Measurements from ENCODE around the gene LCTL.
"Not testable (repeated sequence)": the region's sequence is repeated elsewhere in the genome, so short reads cannot be mapped to it uniquely, and the experiment has no call there.

Gene LCTL

DNA sequence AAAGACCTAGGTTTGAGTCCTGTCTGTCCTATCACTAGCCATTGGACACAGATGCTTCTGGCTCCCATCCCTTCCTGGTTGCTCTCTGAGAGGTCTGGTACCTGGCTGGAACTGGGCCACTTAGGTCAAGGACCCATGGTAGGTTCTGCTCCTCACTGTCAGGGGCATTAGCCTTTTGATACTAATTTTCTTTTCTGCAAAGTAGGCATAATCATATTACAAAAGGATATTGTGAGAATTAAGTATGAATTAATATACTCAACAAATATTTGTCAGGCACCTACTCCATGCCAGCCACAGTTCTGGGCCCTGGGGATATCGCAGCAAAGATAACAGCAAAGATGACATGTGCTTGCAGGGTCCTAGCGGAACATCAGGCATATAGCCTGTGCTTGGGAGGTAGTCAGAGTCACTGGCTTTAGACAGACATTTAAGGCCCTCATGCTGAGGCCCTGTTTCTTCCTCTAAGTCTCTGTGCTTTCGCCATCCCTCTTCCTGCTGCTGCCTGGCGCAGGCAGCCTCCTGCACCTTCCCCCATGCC is 25.6 kb upstream of the LCTL start:
- DNase-seq (ENCODE audit: low read depth in 3 of 3), result no peak

GRCh38 chr15:66590435-66590834 is 24.6 kb upstream of the LCTL start:
- DNase-seq (ENCODE audit: low read depth in 3 of 3), result no peak

- not testable (repeated sequence) for DNase-seq (ENCODE audit: low read depth in 3 of 3)
These were observed 23.6 kb upstream of the LCTL start for GRCh38 chr15:66589429-66589828.

DNA sequence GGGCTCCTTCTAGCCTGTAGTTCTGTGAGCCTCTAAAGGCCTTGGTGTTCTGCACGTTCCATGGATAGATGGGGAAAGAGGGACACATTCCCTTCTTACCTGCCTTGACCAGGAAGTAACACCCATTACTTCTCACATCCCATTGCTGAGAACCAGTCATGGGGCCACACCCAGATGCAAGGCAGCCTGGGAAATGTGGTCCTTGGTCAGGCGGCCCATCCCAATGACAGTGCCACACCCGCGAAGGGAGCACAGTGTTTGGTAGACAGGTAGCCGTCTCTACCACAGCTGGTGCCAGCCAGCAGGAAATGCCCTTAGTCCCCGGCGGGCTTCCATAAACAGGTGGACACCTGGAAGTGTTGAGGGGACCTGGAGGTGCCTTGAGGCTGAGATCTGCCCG is 23.2 kb upstream of the LCTL start:
- no peak for DNase-seq (ENCODE audit: low read depth in 3 of 3)

GRCh38 chr15:66588537-66588936 is 22.7 kb upstream of the LCTL start:
- DNase-seq (ENCODE audit: low read depth in 3 of 3), result no peak

DNA sequence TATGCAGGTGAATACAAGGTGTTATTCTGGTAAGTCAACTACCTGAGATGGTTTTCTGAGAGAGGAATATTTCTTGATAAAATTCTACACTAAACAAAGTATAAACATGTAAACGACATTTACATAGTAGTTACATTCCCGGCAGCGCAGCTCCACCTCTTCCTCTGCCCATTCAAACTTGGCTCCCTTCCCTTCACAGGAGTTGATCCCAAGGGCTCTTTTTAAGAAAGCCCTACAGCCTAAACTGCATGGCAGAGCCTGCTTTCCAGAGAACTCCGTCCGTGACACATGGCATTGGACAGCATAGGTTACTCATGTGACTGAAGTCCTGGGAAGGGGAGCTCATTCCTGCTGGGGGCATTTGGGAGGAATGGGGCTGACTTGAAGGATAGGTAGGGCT is 22.0 kb upstream of the LCTL start:
- no peak for DNase-seq (ENCODE audit: low read depth in 3 of 3)

DNA sequence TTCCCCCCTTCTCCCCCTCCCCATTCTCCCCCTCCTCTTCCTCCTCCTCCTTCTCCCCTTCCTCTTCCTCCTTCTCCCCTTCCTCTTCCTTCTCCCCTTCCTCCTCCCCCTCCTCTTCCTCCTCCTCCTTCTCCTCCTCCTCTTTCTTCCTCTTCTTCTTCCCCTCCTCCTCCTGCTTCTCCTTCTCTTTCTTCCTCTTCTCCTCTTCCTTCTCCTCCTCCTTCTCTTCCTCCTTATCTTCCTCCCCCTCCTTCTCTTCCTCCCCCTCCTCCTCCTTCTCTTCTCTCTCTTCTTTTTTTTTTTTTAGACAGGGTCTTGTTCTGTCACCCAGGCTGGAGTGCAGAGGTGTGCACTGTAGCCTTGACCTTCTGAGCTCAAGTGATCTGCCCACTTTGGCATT is 21.2 kb upstream of the LCTL start:
- DNase-seq (ENCODE audit: low read depth in 3 of 3), result no peak

- no peak for DNase-seq (ENCODE audit: low read depth in 3 of 3)
These were observed 20.6 kb upstream of the LCTL start for GRCh38 chr15:66586155-66586976.

DNA sequence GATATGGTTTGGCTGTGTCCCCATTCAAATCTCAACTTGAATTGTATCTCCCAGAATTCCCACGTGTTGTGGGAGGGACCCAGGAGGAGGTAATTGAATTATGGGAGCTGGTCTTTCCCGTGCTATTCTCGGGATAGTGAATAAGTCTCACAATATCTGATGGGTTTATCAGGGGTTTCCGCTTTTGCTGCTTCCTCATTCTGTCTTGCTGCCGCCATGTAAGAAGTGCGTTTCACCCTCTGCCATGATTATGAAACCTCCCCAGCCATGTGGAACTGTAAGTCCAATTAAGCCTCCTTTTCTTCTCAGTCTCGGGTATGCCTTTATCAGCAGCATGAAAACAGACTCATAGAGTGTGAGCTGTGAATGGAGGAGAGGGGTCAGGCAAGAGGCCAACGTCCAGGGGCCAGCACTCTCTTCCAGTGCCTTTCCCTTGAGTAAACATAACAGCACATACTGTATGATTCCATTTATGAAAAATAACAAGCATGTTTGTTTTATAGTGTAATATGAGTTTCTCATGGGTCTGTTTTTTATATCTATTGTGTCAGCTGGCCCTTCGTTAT is 16.3 kb upstream of the LCTL start:
- no peak for DNase-seq (ENCODE audit: low read depth in 3 of 3)

DNA sequence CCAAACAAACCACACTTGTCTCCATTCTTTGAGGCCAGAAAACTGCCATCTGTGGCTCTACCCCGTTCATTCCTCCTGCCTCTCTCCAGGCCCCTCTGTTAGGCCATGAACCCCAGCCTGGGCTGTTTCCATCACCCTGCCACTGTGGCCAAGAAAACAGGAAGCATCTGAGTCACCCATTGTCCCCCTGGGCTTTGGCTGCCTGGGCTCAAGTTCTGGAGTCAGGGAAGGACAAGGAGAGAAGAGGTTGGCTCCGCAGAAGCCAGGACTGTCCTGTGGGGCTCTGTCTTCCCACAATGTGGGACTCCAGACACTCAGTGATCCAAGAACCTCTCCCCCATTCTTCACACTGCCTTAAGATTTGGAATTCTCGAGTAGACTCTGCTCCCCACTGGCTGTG is 14.8 kb upstream of the LCTL start:
- DNase-seq (ENCODE audit: low read depth in 3 of 3), result no peak

DNA sequence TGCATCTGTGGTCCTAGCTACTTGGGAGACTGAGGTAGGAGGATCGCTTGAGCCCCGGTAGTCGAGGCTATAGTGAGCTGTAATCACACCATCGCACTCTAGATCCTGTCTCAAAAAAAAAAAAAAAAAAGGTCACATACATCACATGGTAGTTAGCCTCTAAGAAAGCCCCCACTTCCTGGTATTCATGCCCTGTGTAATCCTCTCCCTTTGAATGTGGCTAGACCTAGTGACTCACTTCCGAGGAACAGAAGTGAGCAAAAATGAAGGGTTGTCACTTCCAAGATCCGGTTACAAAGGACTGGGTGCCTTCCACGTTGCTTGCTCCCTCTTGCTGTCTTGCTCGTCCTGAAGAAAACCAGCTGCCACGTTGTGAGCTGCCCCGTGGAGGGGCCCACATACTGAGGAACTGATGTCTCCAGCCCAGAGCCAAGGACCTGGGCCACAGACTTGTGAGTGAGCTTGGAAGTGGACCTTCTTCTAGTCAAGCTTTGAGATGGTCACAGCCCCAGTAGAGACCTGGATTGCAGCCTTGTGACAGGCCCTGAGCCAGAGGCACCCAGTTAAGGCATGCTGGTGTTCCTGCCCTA is 12.6 kb upstream of the LCTL start:
- DNase-seq (ENCODE audit: low read depth in 3 of 3), result no peak

DNA sequence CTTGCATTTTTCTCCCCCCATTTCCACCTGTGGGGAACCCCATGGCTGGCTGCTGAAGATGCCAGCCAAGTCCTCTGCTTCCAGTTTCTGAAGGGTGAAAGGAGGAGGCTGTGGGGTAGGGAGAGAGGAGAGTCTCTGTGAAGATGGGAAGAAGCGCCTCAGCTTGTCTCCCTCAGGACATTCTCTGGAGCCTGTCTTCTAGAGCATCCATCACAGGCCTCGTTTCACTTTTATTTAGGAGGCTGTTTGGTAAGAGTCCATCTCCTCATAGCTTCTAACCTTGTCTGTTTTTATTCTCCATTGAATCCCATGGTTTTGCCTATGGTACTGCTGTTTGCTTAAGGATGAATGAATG is 8.8 kb upstream of the LCTL start:
- no peak for DNase-seq (ENCODE audit: low read depth in 3 of 3)

- no peak for DNase-seq (ENCODE audit: low read depth in 3 of 3)
These were observed 8.2 kb upstream of the LCTL start for GRCh38 chr15:66573719-66574595.

GRCh38 chr15:66573348-66573718 is 7.5 kb upstream of the LCTL start:
- no peak for DNase-seq (ENCODE audit: low read depth in 3 of 3)

GRCh38 chr15:66572146-66572545 is 6.3 kb upstream of the LCTL start:
- DNase-seq (ENCODE audit: low read depth in 3 of 3), result no peak

DNA sequence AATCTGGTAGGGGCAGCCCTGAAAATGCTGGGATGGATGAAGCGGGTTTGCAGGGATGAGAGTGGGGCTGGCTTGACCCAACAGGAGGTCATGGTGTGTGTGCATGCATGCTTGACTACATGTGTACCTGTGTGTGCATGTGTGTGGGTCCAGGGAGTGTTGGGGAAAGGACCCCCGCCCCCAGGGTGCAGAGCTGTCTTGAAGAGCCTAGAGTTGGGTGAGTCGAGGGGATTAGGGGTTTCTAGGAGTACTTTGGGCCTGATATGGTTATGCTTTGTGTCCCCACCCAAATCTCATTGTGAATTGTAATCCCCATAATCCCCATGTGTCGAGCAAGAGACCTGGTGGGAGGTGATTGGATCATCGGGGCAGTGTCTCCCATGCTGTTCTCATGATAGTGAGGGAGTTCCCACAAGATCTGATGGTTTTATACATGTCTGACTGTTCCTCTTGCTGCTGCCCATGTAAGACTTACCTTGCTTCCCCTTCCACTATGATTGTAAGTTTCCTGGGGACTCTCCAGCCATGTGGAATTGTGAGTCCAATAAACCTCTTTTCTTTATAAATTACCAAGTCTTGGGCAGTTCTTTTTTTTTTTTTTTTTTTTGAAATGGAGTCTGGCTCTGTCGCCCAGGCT is 5.2 kb upstream of the LCTL start:
- no peak for DNase-seq (ENCODE audit: low read depth in 3 of 3)

GRCh38 chr15:66570327-66570726 is 4.5 kb upstream of the LCTL start:
- no peak for DNase-seq (ENCODE audit: low read depth in 3 of 3)

- no peak for DNase-seq (ENCODE audit: low read depth in 3 of 3)
These were observed 3.8 kb upstream of the LCTL start for GRCh38 chr15:66569461-66570137.

- DNase-seq (ENCODE audit: low read depth in 3 of 3), result no peak
These were observed 2.1 kb upstream of the LCTL start for GRCh38 chr15:66567897-66568296.

DNA sequence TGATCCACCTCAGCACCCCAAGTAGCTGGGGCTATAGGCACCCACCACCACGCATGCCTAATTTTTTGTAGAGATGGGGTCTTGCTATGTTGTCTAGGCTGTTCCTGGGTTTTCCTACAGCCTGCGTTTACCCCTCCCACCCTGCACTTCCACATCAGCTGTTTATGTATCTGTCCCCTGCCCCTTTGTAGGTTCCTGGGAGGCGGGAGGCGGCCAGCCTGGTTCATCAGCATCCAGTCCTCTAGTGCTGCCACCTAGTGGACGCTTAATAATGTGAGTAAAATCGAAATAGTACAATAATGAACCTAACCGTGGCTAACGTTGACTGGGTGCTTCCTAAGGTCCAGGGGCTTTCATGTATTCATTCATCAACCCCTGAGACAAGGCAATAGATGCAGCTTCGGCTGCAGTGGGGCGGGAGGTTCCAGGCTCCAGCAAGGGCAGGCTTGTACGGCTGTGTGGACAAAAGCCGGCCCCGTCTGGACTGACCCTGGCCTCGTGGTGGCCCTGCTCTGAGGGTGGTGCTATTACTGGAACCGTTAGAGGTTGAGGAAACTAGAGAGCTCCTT is 1.2 kb upstream of the LCTL start:
- peak in 2 of 3 donors; percentile 38 to 43 for DNase-seq (ENCODE audit: low read depth in 3 of 3)

GRCh38 chr15:66565141-66565641 is 607 bp downstream of the LCTL start:
- no peak for DNase-seq (ENCODE audit: low read depth in 3 of 3)

All from stimulated activated CD4-positive, alpha-beta T cell treated with anti-CD3 and anti-CD28 coated beads, TNF-alpha, amount 100 ng/mL, for 48 hours (primary cell).